Left lung (tissue), 10 donors: Measurements from ENCODE around the gene PPP3CB. TPM values are rescaled to one million over a fixed set of nuclear protein-coding genes. Genes with fewer than 3 reads are reported as not detected.

Source experiments
- ATAC-seq: fragments of 200-7000 bp; cut with Tn5 transposase; one replicate; pipeline ENCODE4 v1.9.1; 2020; ENCODE audit warnings: moderate library complexity
- DNase-seq, 4 donors: peaks; one replicate each; pipeline ENCODE4 v3.0.0-alpha.2; 2013 to 2020
- H3K27ac ChIP-seq, 2 donors: fragments of 200-600 bp; sonication (generic) in 1 of 2; one replicate each; pipeline versions ENCODE4 v1.5.0 to v1.8.0; 2020 to 2021
- H3K27me3 ChIP-seq, 2 donors: fragments of 200-600 bp; sonication (generic) in 1 of 2; one replicate each; pipeline versions ENCODE4 v1.5.0 to v1.8.0; 2020 to 2021
- H3K36me3 ChIP-seq, 2 donors: fragments of 200-600 bp; sonication (generic) in 1 of 2; one replicate each; pipeline versions ENCODE4 v1.5.0 to v1.8.0; 2020 to 2021
- H3K4me1 ChIP-seq, 2 donors: fragments of 200-600 bp; one replicate each; pipeline ENCODE4 v1.8.0; 2021
- H3K4me3 ChIP-seq, 2 donors: fragments of 200-600 bp; sonication (generic) in 1 of 2; one replicate each; pipeline versions ENCODE4 v1.5.0 to v1.8.0; 2020 to 2021; ENCODE audit warnings: mild to moderate bottlenecking in 1 of 2
- H3K9me3 ChIP-seq, 2 donors: fragments of 200-600 bp; sonication (generic) in 1 of 2; one replicate each; pipeline versions ENCODE4 v1.5.0 to v1.8.0; 2020 to 2021
- CTCF ChIP-seq, 2 donors: fragments of 200-600 bp; sonication (generic) in 1 of 2; IDR thresholded peaks; one replicate each; pipeline versions ENCODE4 v1.5.0 to v1.8.0; 2021; ENCODE audit warnings: antibody characterized with exemption in 2 of 2
- intact Hi-C, 2 donors: fragments of 100-400 bp; cut with DNase I; formaldehyde crosslinking; loops; one replicate each; pipeline versions ENCODE4 v1.11.2 to v1.14.2; 2022
- polyA plus RNA-seq, 6 donors: library from polyadenylated mRNA; unstranded; fragments of 120-200 nt; gene quantifications; one replicate each; pipeline ENCODE4 v1.2.1, GENCODE V29; 2013; ENCODE audit not compliant: insufficient read length in 6 of 6
- total RNA-seq, 2 donors: library from RNA; stranded (reverse); fragmentation: NEBNext Ultra II Directional; extraction: Animal tissue kit (Norgen Biotek cat#: 25700); gene quantifications; one replicate each; pipeline ENCODE4 v1.2.1, GENCODE V29; 2021
- donor health status: DM: no; HTN: yes; CAD: no.
- donor health status: DM: no; HTN: no; CAD: no.

The PPP3CB gene
- total and polyA plus RNA-seq, 8 donors = 32.3 to 71.3 (median 67.4) TPM

- intact Hi-C loops = no loop called here
- no peak for TF ChIP-seq CTCF (IDR thresholded peaks at IDR 0.05)
These were observed 88.3 kb downstream of the PPP3CB start for GRCh38 chr10:73407495-73407894.

GRCh38 chr10:73406846-73407245 lies 89.0 kb downstream of the PPP3CB start:
- no peak overlapping the region for H3K4me3 ChIP-seq
- H3K27ac ChIP-seq = no peak overlapping the region
- H3K4me1 ChIP-seq = peaks cover 0 to 40% of the 10 kb centered on the region in 2 donors
- TF ChIP-seq CTCF (IDR thresholded peaks at IDR 0.05) = no peak
- intact Hi-C loops = no loop called here
- DNase-seq (no peak), ATAC-seq (peak; percentile 46)
- H3K36me3 ChIP-seq = peaks cover 0 to 7% of the 10 kb centered on the region in 2 donors
- no peaks in the 10 kb centered on the region for H3K9me3 ChIP-seq
- H3K27me3 ChIP-seq = no peaks in the 10 kb centered on the region

More at GRCh38 chr10:73407495-73407894, 88.3 kb downstream of the PPP3CB start:
- Histone ChIP-seq H3K27ac (no peak overlapping the region), H3K36me3 (peaks cover 0 to 7% of the 10 kb centered on the region in 2 donors), H3K4me3 (no peak overlapping the region), H3K9me3 (no peaks in the 10 kb centered on the region), H3K27me3 (no peaks in the 10 kb centered on the region), H3K4me1 (peaks cover 4 to 46% of the 10 kb centered on the region in 2 donors)
- DNase-seq (no peak), ATAC-seq (no peak)

GRCh38 chr10:73405556-73405955 lies 90.3 kb downstream of the PPP3CB start:
- H3K4me3 ChIP-seq = no peak overlapping the region
- no peaks in the 10 kb centered on the region for H3K27me3 ChIP-seq
- intact Hi-C loops = no loop called here
- DNase-seq (no peak), ATAC-seq (no peak)
- H3K4me1 ChIP-seq = peaks cover 0 to 29% of the 10 kb centered on the region in 2 donors
- H3K36me3 ChIP-seq = peaks cover 0 to 7% of the 10 kb centered on the region in 2 donors
- no peak for TF ChIP-seq CTCF (IDR thresholded peaks at IDR 0.05)
- H3K27ac ChIP-seq = no peak overlapping the region
- no peaks in the 10 kb centered on the region for H3K9me3 ChIP-seq

- DNase-seq = no peak
- no peak for TF ChIP-seq CTCF (IDR thresholded peaks at IDR 0.05)
- peaks cover 0 to 9% of the 10 kb centered on the region in 2 donors for H3K36me3 ChIP-seq
- ATAC-seq = no peak
- no peak overlapping the region for H3K4me3 ChIP-seq
- H3K27me3 ChIP-seq = no peaks in the 10 kb centered on the region
- H3K9me3 ChIP-seq = no peaks in the 10 kb centered on the region
- peaks cover 0 to 21% of the 10 kb centered on the region in 2 donors for H3K4me1 ChIP-seq
- H3K27ac ChIP-seq = no peak overlapping the region
- intact Hi-C loops = no loop called here
These were observed 91.1 kb downstream of the PPP3CB start for GRCh38 chr10:73404690-73405089.

- ATAC-seq (no peak), DNase-seq (no peak)
- Histone ChIP-seq H3K9me3 (no peaks in the 10 kb centered on the region), H3K27me3 (no peaks in the 10 kb centered on the region), H3K4me1 (peaks cover 0 to 3% of the 10 kb centered on the region in 2 donors), H3K36me3 (peaks cover 0 to 33% of the 10 kb centered on the region in 2 donors), H3K27ac (no peak overlapping the region), H3K4me3 (no peak overlapping the region)
- intact Hi-C loops = no loop called here
- TF ChIP-seq CTCF (IDR thresholded peaks at IDR 0.05) = no peak
These were observed 94.2 kb downstream of the PPP3CB start for GRCh38 chr10:73401636-73402035.
